Loucy (cell line): ENCODE measurements around the gene SLC6A6.

ENCODE experiments used
- EZH2phosphoT487 ChIP-seq: fragments of 200-600 bp; IDR thresholded peaks from 2 replicates; pipeline ENCODE4 v1.6.1; 2018; ENCODE audit warnings: antibody characterized with exemption, mild to moderate bottlenecking, moderate library complexity, borderline replicate concordance
- TF ChIP-seq, protein P1 (sequence below): fragments of 200-600 bp; sonication (generic); conservative IDR thresholded peaks from 2 replicates; pipeline ENCODE4 v1.5.1; 2014; ENCODE audit warnings: mild to moderate bottlenecking, antibody characterized with exemption, low read length

DNA sequence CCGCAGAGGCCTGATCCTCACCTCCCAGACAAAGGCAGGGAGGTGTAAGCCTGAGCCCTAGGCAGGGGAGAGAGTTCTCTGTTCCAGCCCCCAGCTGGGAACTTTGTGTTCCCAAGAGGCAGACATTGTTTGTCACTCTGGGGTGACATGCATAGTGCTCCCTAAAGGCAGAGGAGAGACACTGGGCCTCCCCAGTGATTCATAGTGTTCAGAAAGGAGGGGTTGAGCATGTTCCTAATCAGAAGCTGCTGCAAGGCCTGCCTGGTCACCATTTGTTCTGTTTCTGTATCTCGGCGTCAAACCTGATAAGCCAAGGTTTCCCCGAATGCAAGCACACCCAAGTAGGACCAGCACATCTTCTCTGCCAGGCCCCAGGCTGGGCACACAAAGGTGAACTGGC, 24.0 kb upstream of the SLC6A6 start:
- TF ChIP-seq, protein P1, sequence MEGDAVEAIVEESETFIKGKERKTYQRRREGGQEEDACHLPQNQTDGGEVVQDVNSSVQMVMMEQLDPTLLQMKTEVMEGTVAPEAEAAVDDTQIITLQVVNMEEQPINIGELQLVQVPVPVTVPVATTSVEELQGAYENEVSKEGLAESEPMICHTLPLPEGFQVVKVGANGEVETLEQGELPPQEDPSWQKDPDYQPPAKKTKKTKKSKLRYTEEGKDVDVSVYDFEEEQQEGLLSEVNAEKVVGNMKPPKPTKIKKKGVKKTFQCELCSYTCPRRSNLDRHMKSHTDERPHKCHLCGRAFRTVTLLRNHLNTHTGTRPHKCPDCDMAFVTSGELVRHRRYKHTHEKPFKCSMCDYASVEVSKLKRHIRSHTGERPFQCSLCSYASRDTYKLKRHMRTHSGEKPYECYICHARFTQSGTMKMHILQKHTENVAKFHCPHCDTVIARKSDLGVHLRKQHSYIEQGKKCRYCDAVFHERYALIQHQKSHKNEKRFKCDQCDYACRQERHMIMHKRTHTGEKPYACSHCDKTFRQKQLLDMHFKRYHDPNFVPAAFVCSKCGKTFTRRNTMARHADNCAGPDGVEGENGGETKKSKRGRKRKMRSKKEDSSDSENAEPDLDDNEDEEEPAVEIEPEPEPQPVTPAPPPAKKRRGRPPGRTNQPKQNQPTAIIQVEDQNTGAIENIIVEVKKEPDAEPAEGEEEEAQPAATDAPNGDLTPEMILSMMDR = no peak
- no peak for TF ChIP-seq EZH2phosphoT487
